HEK293 (cell line): ENCODE data around the gene GARRE1.

Source experiments
- HOXD13 ChIP-seq: sonication (generic); formaldehyde crosslinking; IDR thresholded peaks from 2 replicates; pipeline ENCODE4 v1.8.0; 2022; ENCODE audit warnings: missing genetic modification reagents, borderline replicate concordance
- KLF1 ChIP-seq: fragments of 450-650 bp; formaldehyde crosslinking; IDR thresholded peaks from 2 replicates; pipeline ENCODE4 v1.5.1; 2016; ENCODE audit warnings: missing biosample characterization, missing genetic modification characterization
- KLF8 ChIP-seq: fragments of 450-650 bp; formaldehyde crosslinking; IDR thresholded peaks from 2 replicates; pipeline ENCODE4 v1.5.1; 2016; ENCODE audit warnings: missing biosample characterization, missing genetic modification characterization
- SCRT1 ChIP-seq: fragments of 450-650 bp; formaldehyde crosslinking; IDR thresholded peaks from 2 replicates; pipeline ENCODE4 v1.5.1; 2016; ENCODE audit warnings: missing biosample characterization, missing genetic modification characterization, borderline replicate concordance
- WT1 ChIP-seq: fragments of 450-650 bp; formaldehyde crosslinking; IDR thresholded peaks from 2 replicates; pipeline ENCODE4 v1.5.1; 2016; ENCODE audit warnings: missing biosample characterization, missing genetic modification characterization
- ZBTB20 ChIP-seq: fragments of 450-650 bp; formaldehyde crosslinking; IDR thresholded peaks from 2 replicates; pipeline ENCODE4 v1.5.1; 2016; ENCODE audit warnings: missing biosample characterization, missing genetic modification characterization
- ZBTB8A ChIP-seq: fragments of 450-650 bp; formaldehyde crosslinking; IDR thresholded peaks from 2 replicates; pipeline ENCODE4 v1.5.1; 2016; ENCODE audit warnings: missing biosample characterization, missing genetic modification characterization
- ZFP41 ChIP-seq: fragments of 450-650 bp; formaldehyde crosslinking; IDR thresholded peaks from 2 replicates; pipeline ENCODE4 v1.5.1; 2016; ENCODE audit warnings: missing biosample characterization, missing genetic modification characterization, borderline replicate concordance
- ZIC2 ChIP-seq: fragments of 450-650 bp; formaldehyde crosslinking; IDR thresholded peaks from 2 replicates; pipeline ENCODE4 v1.5.1; 2016; ENCODE audit warnings: missing biosample characterization, missing genetic modification characterization
- ZNF174 ChIP-seq: fragments of 450-650 bp; formaldehyde crosslinking; IDR thresholded peaks from 2 replicates; pipeline ENCODE4 v1.5.0; 2017; ENCODE audit warnings: missing biosample characterization, mild to moderate bottlenecking, missing genetic modification characterization
- ZNF2 ChIP-seq: fragments of 450-650 bp; formaldehyde crosslinking; IDR thresholded peaks from 2 replicates; pipeline ENCODE4 v1.5.1; 2016; ENCODE audit warnings: missing biosample characterization, missing genetic modification characterization
- ZNF266 ChIP-seq: fragments of 450-650 bp; formaldehyde crosslinking; IDR thresholded peaks from 2 replicates; pipeline ENCODE4 v1.5.1; 2016; ENCODE audit warnings: missing biosample characterization, missing genetic modification characterization, low read depth
- ZNF311 ChIP-seq: fragments of 450-650 bp; formaldehyde crosslinking; IDR thresholded peaks from 2 replicates; pipeline ENCODE4 v1.5.1; 2017; ENCODE audit warnings: missing biosample characterization, missing genetic modification characterization, borderline replicate concordance
- ZNF335 ChIP-seq: fragments of 450-650 bp; formaldehyde crosslinking; conservative IDR thresholded peaks from 2 replicates; pipeline ENCODE4 v1.5.1; 2016; ENCODE audit warnings: missing biosample characterization, missing genetic modification characterization
- ZNF521 ChIP-seq: fragments of 450-650 bp; formaldehyde crosslinking; IDR thresholded peaks from 2 replicates; pipeline ENCODE4 v1.5.1; 2017; ENCODE audit warnings: missing biosample characterization, mild to moderate bottlenecking, missing genetic modification characterization
- ZNF529 ChIP-seq: fragments of 450-650 bp; formaldehyde crosslinking; IDR thresholded peaks from 2 replicates; pipeline ENCODE4 v1.5.1; 2017; ENCODE audit warnings: missing genetic modification characterization, missing biosample characterization; ENCODE audit not compliant: insufficient replicate concordance
- ZNF600 ChIP-seq: fragments of 450-650 bp; formaldehyde crosslinking; IDR thresholded peaks from 2 replicates; pipeline ENCODE4 v1.5.1; 2016; ENCODE audit warnings: missing biosample characterization, missing genetic modification characterization
- ZNF610 ChIP-seq: fragments of 450-650 bp; formaldehyde crosslinking; IDR thresholded peaks from 2 replicates; pipeline ENCODE4 v1.5.1; 2016; ENCODE audit warnings: missing biosample characterization, missing genetic modification characterization, borderline replicate concordance
- ZNF654 ChIP-seq: fragments of 450-650 bp; formaldehyde crosslinking; IDR thresholded peaks from 2 replicates; pipeline ENCODE4 v1.5.1; 2016; ENCODE audit warnings: low read depth, missing biosample characterization, missing genetic modification characterization
- ZNF701 ChIP-seq: fragments of 450-650 bp; formaldehyde crosslinking; IDR thresholded peaks from 2 replicates; pipeline ENCODE4 v1.5.1; 2016; ENCODE audit warnings: missing biosample characterization, missing genetic modification characterization
- ZNF707 ChIP-seq: fragments of 450-650 bp; formaldehyde crosslinking; IDR thresholded peaks from 2 replicates; pipeline ENCODE4 v1.5.1; 2016; ENCODE audit warnings: missing biosample characterization, missing genetic modification characterization
- ZNF791 ChIP-seq: fragments of 450-650 bp; formaldehyde crosslinking; IDR thresholded peaks from 2 replicates; pipeline ENCODE4 v1.5.1; 2016; ENCODE audit warnings: missing biosample characterization, missing genetic modification characterization
- ZNF843 ChIP-seq: fragments of 450-650 bp; formaldehyde crosslinking; IDR thresholded peaks from 2 replicates; pipeline ENCODE4 v1.5.1; 2016; ENCODE audit warnings: missing biosample characterization, missing genetic modification characterization
- ZSCAN16 ChIP-seq: fragments of 450-650 bp; formaldehyde crosslinking; IDR thresholded peaks from 2 replicates; pipeline ENCODE4 v1.5.1; 2016; ENCODE audit warnings: missing biosample characterization, missing genetic modification characterization
- ZXDB ChIP-seq: fragments of 450-650 bp; formaldehyde crosslinking; IDR thresholded peaks from 2 replicates; pipeline ENCODE4 v1.5.1; 2016; ENCODE audit warnings: missing biosample characterization, missing genetic modification characterization
- TF ChIP-seq, protein P1 (sequence below): fragments of 450-650 bp; formaldehyde crosslinking; IDR thresholded peaks from 2 replicates; pipeline ENCODE4 v1.5.1; 2017; ENCODE audit warnings: missing biosample characterization, missing genetic modification characterization
- TF ChIP-seq, protein P2 (sequence below): fragments of 450-650 bp; formaldehyde crosslinking; IDR thresholded peaks from 2 replicates; pipeline ENCODE4 v1.5.1; 2016; ENCODE audit warnings: missing biosample characterization, missing genetic modification characterization
- TF ChIP-seq, protein P3 (sequence below): fragments of 450-650 bp; formaldehyde crosslinking; IDR thresholded peaks from 2 replicates; pipeline ENCODE4 v1.5.1; 2016; ENCODE audit warnings: missing biosample characterization, missing genetic modification characterization
- TF ChIP-seq, protein P4 (sequence below): fragments of 450-650 bp; formaldehyde crosslinking; IDR thresholded peaks from 2 replicates; pipeline ENCODE4 v1.5.0; 2017; ENCODE audit warnings: missing biosample characterization, missing genetic modification characterization, borderline replicate concordance
- TF ChIP-seq, protein P5 (sequence below): fragments of 450-650 bp; formaldehyde crosslinking; IDR thresholded peaks from 2 replicates; pipeline ENCODE4 v1.5.1; 2017; ENCODE audit warnings: missing biosample characterization, missing genetic modification characterization
- TF ChIP-seq, protein P6 (sequence below): fragments of 450-650 bp; formaldehyde crosslinking; IDR thresholded peaks from 2 replicates; pipeline ENCODE4; 2016; ENCODE audit warnings: missing biosample characterization, missing genetic modification characterization

GARRE1 gene

DNA sequence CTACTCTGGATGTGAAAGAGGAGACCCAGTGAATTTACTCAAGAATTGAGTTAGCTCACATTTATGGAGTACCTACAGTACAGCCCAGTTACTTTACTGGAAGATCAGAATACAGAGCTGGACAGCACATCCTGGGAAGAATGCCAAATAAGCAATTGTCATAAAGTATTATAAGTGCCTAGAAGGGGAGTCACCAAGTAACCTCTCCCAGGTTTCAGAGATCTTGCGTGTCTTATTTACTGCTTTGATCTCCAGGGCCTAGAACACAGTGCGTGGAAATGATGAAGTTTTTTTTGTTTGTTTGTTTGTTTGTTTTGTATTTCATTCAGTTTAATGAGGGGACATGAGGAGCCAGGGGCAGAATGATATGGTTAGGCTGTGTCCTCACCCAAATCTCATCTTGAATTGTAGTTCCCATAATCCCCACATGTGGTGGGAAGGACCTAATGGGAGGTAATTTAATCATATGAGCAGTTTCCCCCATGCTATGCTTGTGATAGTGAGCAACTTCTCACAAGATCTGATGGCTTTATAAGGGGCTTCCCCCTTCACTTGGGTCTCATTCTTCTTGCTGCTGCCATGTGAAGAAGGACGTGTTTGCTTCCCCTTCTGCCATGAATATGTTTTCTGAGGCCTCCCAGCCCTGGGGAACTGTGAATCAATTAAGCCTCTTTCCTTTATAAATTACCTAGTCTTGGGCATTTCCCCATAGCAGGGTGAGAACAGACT, 5.2 kb downstream of the GARRE1 start (continued):
- TF ChIP-seq ZNF174 (tag by site-specific recombination) (no peak), ZNF600 (peak; percentile 96), ZNF654 (tag by site-specific recombination) (no peak), ZBTB20 (peak; percentile 56; the same call in 1 of the 2 replicates), ZNF610 (no peak), ZNF791 (tag by site-specific recombination) (no peak), ZNF311 (tag by site-specific recombination) (no peak), ZNF2 (peak; percentile 83), KLF1 (peak; percentile 76), HOXD13 (CRISPR knock-in tag) (no peak), ZIC2 (tag by site-specific recombination) (peak; percentile 29; the same call in 1 of the 2 replicates), WT1 (tag by site-specific recombination) (peak; percentile 99), ZFP41 (tag by site-specific recombination) (no peak), ZNF266 (tag by site-specific recombination) (no peak), ZNF843 (tag by site-specific recombination) (peak; percentile 28; the same call in 1 of the 2 replicates), SCRT1 (tag by site-specific recombination) (no peak), ZNF701 (tag by site-specific recombination) (no peak; the same call in 1 of the 2 replicates), ZBTB8A (0 out of 2 replicates have a peak, but pooled peaks have one; percentile 22), KLF8 (tag by site-specific recombination) (no peak), ZXDB (tag by site-specific recombination) (peak; percentile 31; the same call in 1 of the 2 replicates), ZSCAN16 (tag by site-specific recombination) (no peak), ZNF335 (tag by site-specific recombination) (peak; percentile 42), ZNF529 (no peak), ZNF521 (tag by site-specific recombination) (no peak), ZNF707 (no peak)
- TF ChIP-seq, protein P1, sequence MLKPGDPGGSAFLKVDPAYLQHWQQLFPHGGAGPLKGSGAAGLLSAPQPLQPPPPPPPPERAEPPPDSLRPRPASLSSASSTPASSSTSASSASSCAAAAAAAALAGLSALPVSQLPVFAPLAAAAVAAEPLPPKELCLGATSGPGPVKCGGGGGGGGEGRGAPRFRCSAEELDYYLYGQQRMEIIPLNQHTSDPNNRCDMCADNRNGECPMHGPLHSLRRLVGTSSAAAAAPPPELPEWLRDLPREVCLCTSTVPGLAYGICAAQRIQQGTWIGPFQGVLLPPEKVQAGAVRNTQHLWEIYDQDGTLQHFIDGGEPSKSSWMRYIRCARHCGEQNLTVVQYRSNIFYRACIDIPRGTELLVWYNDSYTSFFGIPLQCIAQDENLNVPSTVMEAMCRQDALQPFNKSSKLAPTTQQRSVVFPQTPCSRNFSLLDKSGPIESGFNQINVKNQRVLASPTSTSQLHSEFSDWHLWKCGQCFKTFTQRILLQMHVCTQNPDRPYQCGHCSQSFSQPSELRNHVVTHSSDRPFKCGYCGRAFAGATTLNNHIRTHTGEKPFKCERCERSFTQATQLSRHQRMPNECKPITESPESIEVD (tag by site-specific recombination) = peak; percentile 46; the same call in 1 of the 2 replicates
- TF ChIP-seq, protein P2, sequence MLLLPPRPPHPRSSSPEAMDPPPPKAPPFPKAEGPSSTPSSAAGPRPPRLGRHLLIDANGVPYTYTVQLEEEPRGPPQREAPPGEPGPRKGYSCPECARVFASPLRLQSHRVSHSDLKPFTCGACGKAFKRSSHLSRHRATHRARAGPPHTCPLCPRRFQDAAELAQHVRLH (tag by site-specific recombination) = peak; percentile 67
- TF ChIP-seq, protein P3, sequence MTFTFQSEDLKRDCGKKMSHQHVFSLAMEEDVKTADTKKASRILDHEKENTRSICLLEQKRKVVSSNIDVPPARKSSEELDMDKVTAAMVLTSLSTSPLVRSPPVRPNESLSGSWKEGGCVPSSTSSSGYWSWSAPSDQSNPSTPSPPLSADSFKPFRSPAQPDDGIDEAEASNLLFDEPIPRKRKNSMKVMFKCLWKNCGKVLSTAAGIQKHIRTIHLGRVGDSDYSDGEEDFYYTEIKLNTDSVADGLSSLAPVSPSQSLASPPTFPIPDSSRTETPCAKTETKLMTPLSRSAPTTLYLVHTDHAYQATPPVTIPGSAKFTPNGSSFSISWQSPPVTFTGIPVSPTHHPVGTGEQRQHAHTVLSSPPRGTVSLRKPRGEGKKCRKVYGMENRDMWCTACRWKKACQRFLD (tag by site-specific recombination) = no peak
- TF ChIP-seq, protein P4, sequence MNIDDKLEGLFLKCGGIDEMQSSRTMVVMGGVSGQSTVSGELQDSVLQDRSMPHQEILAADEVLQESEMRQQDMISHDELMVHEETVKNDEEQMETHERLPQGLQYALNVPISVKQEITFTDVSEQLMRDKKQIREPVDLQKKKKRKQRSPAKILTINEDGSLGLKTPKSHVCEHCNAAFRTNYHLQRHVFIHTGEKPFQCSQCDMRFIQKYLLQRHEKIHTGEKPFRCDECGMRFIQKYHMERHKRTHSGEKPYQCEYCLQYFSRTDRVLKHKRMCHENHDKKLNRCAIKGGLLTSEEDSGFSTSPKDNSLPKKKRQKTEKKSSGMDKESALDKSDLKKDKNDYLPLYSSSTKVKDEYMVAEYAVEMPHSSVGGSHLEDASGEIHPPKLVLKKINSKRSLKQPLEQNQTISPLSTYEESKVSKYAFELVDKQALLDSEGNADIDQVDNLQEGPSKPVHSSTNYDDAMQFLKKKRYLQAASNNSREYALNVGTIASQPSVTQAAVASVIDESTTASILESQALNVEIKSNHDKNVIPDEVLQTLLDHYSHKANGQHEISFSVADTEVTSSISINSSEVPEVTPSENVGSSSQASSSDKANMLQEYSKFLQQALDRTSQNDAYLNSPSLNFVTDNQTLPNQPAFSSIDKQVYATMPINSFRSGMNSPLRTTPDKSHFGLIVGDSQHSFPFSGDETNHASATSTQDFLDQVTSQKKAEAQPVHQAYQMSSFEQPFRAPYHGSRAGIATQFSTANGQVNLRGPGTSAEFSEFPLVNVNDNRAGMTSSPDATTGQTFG = no peak
- TF ChIP-seq, protein P5, sequence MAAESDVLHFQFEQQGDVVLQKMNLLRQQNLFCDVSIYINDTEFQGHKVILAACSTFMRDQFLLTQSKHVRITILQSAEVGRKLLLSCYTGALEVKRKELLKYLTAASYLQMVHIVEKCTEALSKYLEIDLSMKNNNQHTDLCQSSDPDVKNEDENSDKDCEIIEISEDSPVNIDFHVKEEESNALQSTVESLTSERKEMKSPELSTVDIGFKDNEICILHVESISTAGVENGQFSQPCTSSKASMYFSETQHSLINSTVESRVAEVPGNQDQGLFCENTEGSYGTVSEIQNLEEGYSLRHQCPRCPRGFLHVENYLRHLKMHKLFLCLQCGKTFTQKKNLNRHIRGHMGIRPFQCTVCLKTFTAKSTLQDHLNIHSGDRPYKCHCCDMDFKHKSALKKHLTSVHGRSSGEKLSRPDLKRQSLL (tag by site-specific recombination) = no peak
- TF ChIP-seq, protein P6, sequence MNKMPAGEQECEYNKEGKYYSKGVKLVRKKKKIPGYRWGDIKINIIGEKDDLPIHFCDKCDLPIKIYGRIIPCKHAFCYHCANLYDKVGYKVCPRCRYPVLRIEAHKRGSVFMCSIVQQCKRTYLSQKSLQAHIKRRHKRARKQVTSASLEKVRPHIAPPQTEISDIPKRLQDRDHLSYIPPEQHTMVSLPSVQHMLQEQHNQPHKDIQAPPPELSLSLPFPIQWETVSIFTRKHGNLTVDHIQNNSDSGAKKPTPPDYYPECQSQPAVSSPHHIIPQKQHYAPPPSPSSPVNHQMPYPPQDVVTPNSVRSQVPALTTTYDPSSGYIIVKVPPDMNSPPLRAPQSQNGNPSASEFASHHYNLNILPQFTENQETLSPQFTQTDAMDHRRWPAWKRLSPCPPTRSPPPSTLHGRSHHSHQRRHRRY (tag by site-specific recombination) = no peak
